LHCN-M2 (cell line): Measurements from ENCODE around the gene TESK2. TPM values are rescaled to one million over a fixed set of nuclear protein-coding genes. Genes with fewer than 3 reads are reported as not detected.
A peak's percentile ranks its signal among the peaks of the same experiment; 100 is the strongest.

Experiments used
- DNase-seq: peaks from one replicate; pipeline ENCODE4 v3.0.0-alpha.2; 2012; ENCODE audit warnings: low read depth
- total RNA-seq: library from RNA; depleted of rRNA; stranded (reverse); fragments of >200 nt; gene quantifications from 2 replicates; pipeline ENCODE4 v1.2.3, GENCODE V29; 2014

TESK2 gene
- total RNA-seq, 1 experiment from 2014 or later = 1.3 TPM

GRCh38 chr1:45337630-45338325, 153.2 kb downstream of the TESK2 start:
- DNase-seq = no peak

GRCh38 chr1:45335855-45336324, 155.1 kb downstream of the TESK2 start:
- no peak for DNase-seq

GRCh38 chr1:45334308-45335245, 156.4 kb downstream of the TESK2 start:
- no peak for DNase-seq

GRCh38 chr1:45332346-45332720, 158.6 kb downstream of the TESK2 start:
- no peak for DNase-seq

- no peak for DNase-seq
Observed at GRCh38 chr1:45331436-45332345, 159.3 kb downstream of the TESK2 start.

- no peak for DNase-seq
Observed at GRCh38 chr1:45329445-45329844, 161.5 kb downstream of the TESK2 start.

GRCh38 chr1:45328680-45329079, 162.3 kb downstream of the TESK2 start:
- no peak for DNase-seq

- DNase-seq = no peak
Observed at GRCh38 chr1:45327644-45328515, 163.1 kb downstream of the TESK2 start.

- DNase-seq = no peak
Observed at GRCh38 chr1:45326627-45327623, 164.0 kb downstream of the TESK2 start, which contains the start of gene HPDL. HPDL (plus strand) TSS chr1:45326895; CDS start chr1:45327149, 254 bp downstream.

- DNase-seq = no peak
Observed at GRCh38 chr1:45325851-45326506, 165.0 kb downstream of the TESK2 start.

GRCh38 chr1:45322486-45323040, 168.4 kb downstream of the TESK2 start:
- DNase-seq = no peak

- DNase-seq = no peak
Observed at GRCh38 chr1:45321444-45321843, 169.5 kb downstream of the TESK2 start.

- DNase-seq = no peak
Observed at GRCh38 chr1:45319761-45320160, 171.2 kb downstream of the TESK2 start.

- no peak for DNase-seq
Observed at GRCh38 chr1:45317166-45317565, 173.8 kb downstream of the TESK2 start.

GRCh38 chr1:45314266-45314665, 176.7 kb downstream of the TESK2 start:
- no peak for DNase-seq

GRCh38 chr1:45306905-45307304, 184.1 kb downstream of the TESK2 start:
- no peak for DNase-seq

GRCh38 chr1:45306319-45306718, 184.6 kb downstream of the TESK2 start:
- DNase-seq = peak; percentile 59

GRCh38 chr1:45305231-45305630, 185.7 kb downstream of the TESK2 start:
- DNase-seq = no peak
